DND-41 (cell line): ENCODE results near the gene CATSPERD.

ENCODE experiments used
- ATAC-seq: fragments of 200-7000 bp; cut with Tn5 transposase; 3 replicates; pipeline ENCODE4 v1.9.1; 2021; ENCODE audit warnings: low read depth; ENCODE audit not compliant: insufficient read depth
- DNase-seq: peaks from one replicate; pipeline ENCODE4 v3.0.0-alpha.2; 2020
- H2AFZ ChIP-seq: 2 replicates; pipeline ENCODE4 v1.6.0; 2012; ENCODE audit warnings: low read depth, low read length
- H3K27ac ChIP-seq: 2 replicates; pipeline ENCODE4 v1.5.1; 2012; ENCODE audit warnings: low read length, inconsistent platforms
- H3K27me3 ChIP-seq: fragments of 200-600 bp; sonication (generic); 2 replicates; pipeline ENCODE4 v1.6.0; 2012; ENCODE audit warnings: low read length, mild to moderate bottlenecking, inconsistent platforms; ENCODE audit not compliant: insufficient read depth, poor library complexity
- H3K36me3 ChIP-seq: 2 replicates; pipeline ENCODE4 v1.5.1; 2012; ENCODE audit warnings: low read length, inconsistent platforms; ENCODE audit not compliant: insufficient read depth
- H3K4me1 ChIP-seq: 2 replicates; pipeline ENCODE4 v1.5.1; 2012; ENCODE audit warnings: mild to moderate bottlenecking, low read length; ENCODE audit not compliant: insufficient read depth
- H3K4me2 ChIP-seq: 2 replicates; pipeline ENCODE4 v1.6.0; 2012; ENCODE audit warnings: mild to moderate bottlenecking, moderate library complexity, low read length, inconsistent platforms; ENCODE audit not compliant: insufficient read depth
- H3K4me3 ChIP-seq, 2 experiments: fragments of 200-600 bp in 1 of 2; shearing (Covaris generic) in 1 of 2; 2 replicates each; pipeline ENCODE4 v1.5.1; 2012 to 2016; ENCODE audit warnings: inconsistent platforms in 2 of 2, low read length in 2 of 2, mild to moderate bottlenecking in 2 of 2, low read depth in 1 of 2, moderate library complexity in 1 of 2
- H3K79me2 ChIP-seq: 2 replicates; pipeline ENCODE4 v1.6.0; 2012; ENCODE audit warnings: low read length, inconsistent platforms; ENCODE audit not compliant: insufficient read depth
- H3K9ac ChIP-seq: 2 replicates; pipeline ENCODE4 v1.6.0; 2012; ENCODE audit warnings: low read depth, mild to moderate bottlenecking, inconsistent platforms, low read length, moderate library complexity
- H3K9me3 ChIP-seq: 2 replicates; pipeline ENCODE4 v1.5.1; 2012; ENCODE audit warnings: low read length, moderate library complexity, mild to moderate bottlenecking, inconsistent platforms; ENCODE audit not compliant: insufficient read depth, severe bottlenecking
- H4K20me1 ChIP-seq: 2 replicates; pipeline ENCODE4 v1.6.0; 2012; ENCODE audit warnings: low read length; ENCODE audit not compliant: insufficient read depth
- EZH2 ChIP-seq: IDR thresholded peaks from 3 replicates; pipeline ENCODE4 v1.6.1; 2012; ENCODE audit warnings: borderline replicate concordance, low read depth, mild to moderate bottlenecking, moderate library complexity, low read length, inconsistent platforms; ENCODE audit not compliant: severe bottlenecking
- TF ChIP-seq, protein P1 (sequence below): IDR thresholded peaks from 2 replicates; pipeline ENCODE4 v1.5.1; 2012; ENCODE audit warnings: borderline replicate concordance, low read length, moderate library complexity, mild to moderate bottlenecking; ENCODE audit not compliant: poor library complexity, severe bottlenecking; ENCODE audit errors: extremely low read depth

CATSPERD gene

DNA sequence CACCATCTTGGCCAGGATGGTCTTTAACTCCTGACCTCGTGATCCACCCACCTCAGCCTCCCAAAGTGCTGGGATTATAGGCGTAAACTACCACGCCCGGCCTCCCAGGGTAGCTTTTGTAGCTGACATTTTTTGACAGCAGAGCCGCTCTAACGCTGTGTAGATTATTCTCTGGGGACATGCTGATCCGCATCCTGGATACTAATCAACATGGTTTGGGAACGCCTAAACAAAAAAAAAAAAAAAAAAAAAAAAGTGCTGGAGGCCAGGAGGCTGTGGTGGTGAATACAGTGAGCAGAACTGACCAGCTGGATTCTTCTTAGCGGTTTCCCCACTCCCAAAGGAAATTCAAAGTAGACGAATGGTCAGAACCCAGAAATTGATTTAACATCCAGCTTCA is 5.6 kb upstream of the CATSPERD start:
- H3K27ac ChIP-seq: no peak overlapping the region
- peaks cover 29% of the 10 kb centered on the region for H3K4me1 ChIP-seq
- H3K79me2 ChIP-seq: peaks cover 76% of the 10 kb centered on the region
- no peak overlapping the region for H2AFZ ChIP-seq
- H4K20me1 ChIP-seq: peaks cover 68% of the 10 kb centered on the region
- H3K36me3 ChIP-seq: peaks cover 64% of the 10 kb centered on the region
- no peak for TF ChIP-seq EZH2
- TF ChIP-seq, protein P1, sequence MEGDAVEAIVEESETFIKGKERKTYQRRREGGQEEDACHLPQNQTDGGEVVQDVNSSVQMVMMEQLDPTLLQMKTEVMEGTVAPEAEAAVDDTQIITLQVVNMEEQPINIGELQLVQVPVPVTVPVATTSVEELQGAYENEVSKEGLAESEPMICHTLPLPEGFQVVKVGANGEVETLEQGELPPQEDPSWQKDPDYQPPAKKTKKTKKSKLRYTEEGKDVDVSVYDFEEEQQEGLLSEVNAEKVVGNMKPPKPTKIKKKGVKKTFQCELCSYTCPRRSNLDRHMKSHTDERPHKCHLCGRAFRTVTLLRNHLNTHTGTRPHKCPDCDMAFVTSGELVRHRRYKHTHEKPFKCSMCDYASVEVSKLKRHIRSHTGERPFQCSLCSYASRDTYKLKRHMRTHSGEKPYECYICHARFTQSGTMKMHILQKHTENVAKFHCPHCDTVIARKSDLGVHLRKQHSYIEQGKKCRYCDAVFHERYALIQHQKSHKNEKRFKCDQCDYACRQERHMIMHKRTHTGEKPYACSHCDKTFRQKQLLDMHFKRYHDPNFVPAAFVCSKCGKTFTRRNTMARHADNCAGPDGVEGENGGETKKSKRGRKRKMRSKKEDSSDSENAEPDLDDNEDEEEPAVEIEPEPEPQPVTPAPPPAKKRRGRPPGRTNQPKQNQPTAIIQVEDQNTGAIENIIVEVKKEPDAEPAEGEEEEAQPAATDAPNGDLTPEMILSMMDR: no peak
- no peak overlapping the region for H3K4me3 ChIP-seq
- H3K4me2 ChIP-seq: no peak overlapping the region
- H3K9me3 ChIP-seq: no peaks in the 10 kb centered on the region
- ATAC-seq (no peak), DNase-seq (no peak)
- no peak overlapping the region for H3K9ac ChIP-seq
- H3K27me3 ChIP-seq: no peaks in the 10 kb centered on the region

DNA sequence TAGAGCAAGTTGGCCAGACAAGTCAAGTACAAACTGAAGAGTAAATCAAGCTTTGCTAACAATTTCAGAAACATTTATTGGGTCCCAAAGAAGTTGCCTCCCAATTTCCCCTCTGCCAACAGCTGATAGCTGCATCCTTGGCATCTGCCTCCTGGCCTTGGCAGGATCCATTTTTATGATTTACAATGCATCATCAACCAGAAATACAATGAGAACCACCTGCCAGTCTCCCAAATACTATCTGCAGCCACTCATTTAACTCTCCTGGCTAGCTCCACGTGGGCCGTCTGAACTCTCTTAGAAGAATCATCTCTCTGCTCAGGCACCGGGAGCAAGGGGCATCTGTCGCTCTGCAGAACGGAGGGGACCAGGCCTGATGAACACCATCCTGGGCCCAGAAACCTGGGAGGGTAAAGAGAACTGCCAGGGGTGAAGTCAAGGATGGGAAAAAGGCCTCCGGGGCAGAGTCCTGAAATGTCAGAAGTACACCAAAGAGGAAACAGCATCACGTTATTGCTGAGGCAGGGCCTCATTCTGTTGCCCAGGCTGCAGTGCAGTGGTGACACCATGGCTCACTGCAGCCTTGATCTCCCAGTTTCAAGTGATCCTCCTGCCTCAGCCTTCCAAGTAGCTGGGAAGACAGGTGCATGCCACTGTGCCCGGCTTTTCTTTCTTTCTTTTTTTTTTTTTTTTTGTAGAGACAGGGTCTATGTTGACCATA is 3.1 kb upstream of the CATSPERD start:
- peaks cover 38% of the 10 kb centered on the region for H3K4me1 ChIP-seq
- TF ChIP-seq, protein P1: no peak
- no peak for TF ChIP-seq EZH2
- DNase-seq (no peak), ATAC-seq (no peak)
- peaks cover 67% of the 10 kb centered on the region for H3K79me2 ChIP-seq
- H3K4me2 ChIP-seq: peak overlapping the region; percentile 79
- peak overlapping the region; percentile 98 for H3K27ac ChIP-seq
- peaks cover 53% of the 10 kb centered on the region for H4K20me1 ChIP-seq
- no peaks in the 10 kb centered on the region for H3K27me3 ChIP-seq
- peak overlapping the region; percentile 86 for H3K9ac ChIP-seq
- H2AFZ ChIP-seq: no peak overlapping the region
- no peaks in the 10 kb centered on the region for H3K9me3 ChIP-seq
- peaks cover 42% of the 10 kb centered on the region for H3K36me3 ChIP-seq
- peak overlapping the region in 1 of 2 experiments; percentile 81; a peak in 1 of 4 replicates for H3K4me3 ChIP-seq

DNA sequence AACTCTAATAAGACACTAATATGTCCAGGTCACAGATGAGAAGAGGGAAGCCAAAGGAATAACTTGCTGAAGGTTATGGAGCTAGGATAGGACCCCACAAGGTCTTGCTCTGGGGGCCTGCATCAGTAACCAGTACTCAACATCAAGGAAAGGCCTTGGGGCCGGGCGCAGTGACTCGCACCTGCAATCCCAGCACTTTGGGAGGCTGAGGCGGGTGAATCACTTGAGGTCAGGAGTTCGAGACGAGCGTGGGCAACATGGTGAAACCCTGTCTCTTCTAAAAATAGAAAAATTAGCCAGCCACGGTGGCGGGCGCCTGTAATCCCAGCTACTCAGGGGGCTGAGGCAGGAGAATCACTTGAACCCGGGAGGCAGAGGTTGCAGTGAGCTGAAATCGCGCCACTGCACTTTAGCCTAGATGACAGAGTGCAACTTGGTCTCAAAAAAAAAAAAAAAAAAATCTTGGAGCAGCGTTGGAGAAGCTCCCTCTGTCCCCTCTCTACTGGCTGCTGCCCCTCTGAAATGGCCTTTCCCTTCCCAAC is 2.3 kb upstream of the CATSPERD start:
- peak overlapping the region; percentile 86 for H3K9ac ChIP-seq
- H3K4me3 ChIP-seq: peak overlapping the region; percentile 73 to 81; a peak in 3 of 4 replicates
- TF ChIP-seq, protein P1: no peak
- no peak for TF ChIP-seq EZH2
- peaks cover 38% of the 10 kb centered on the region for H3K4me1 ChIP-seq
- peak overlapping the region; percentile 79 for H3K4me2 ChIP-seq
- no peaks in the 10 kb centered on the region for H3K9me3 ChIP-seq
- DNase-seq (no peak), ATAC-seq (no peak)
- peaks cover 48% of the 10 kb centered on the region for H4K20me1 ChIP-seq
- no peak overlapping the region for H2AFZ ChIP-seq
- peaks cover 62% of the 10 kb centered on the region for H3K79me2 ChIP-seq
- H3K27ac ChIP-seq: peak overlapping the region; percentile 98
- H3K36me3 ChIP-seq: peaks cover 35% of the 10 kb centered on the region
- H3K27me3 ChIP-seq: no peaks in the 10 kb centered on the region
